ENCODE measurements around the gene ZBTB22. TPM values are rescaled to one million over a fixed set of nuclear protein-coding genes. Genes with fewer than 3 reads are reported as not detected.

ZBTB22 gene
- total RNA-seq, 1 donor from 2014 or later = 5.7 TPM

- Histone ChIP-seq H3K4me3 (no peak overlapping the region), H3K9ac (no peak overlapping the region), H2AFZ (replicated peaks) (no peak overlapping the region), H3K79me2 (ENCODE audit: low read depth) (peaks cover 20% of the 10 kb centered on the region), H3K9me3 (ENCODE audit: low read depth) (no peaks in the 10 kb centered on the region), H3K27ac (no peak overlapping the region), H4K20me1 (ENCODE audit: low read depth) (peaks cover 14% of the 10 kb centered on the region), H3K36me3 (no peaks in the 10 kb centered on the region), H3K4me1 (no peaks in the 10 kb centered on the region), H3K27me3 (no peaks in the 10 kb centered on the region), H3K4me2 (no peak overlapping the region), H3F3A (ENCODE audit: low read depth) (no peaks in the 10 kb centered on the region)
- no peak for DNase-seq (ENCODE audit: low spot score)
- peaks cover 11% of the 10 kb centered on the region for H3K36me3 Mint-ChIP-seq
- TF ChIP-seq CTCF (IDR thresholded peaks at IDR 0.05) (no peak), EZH2 (IDR thresholded peaks at IDR 0.05) (no peak), EZH2phosphoT487 (IDR thresholded peaks at IDR 0.05) (no peak)
- H3K27me3 Mint-ChIP-seq (ENCODE audit: insufficient read depth, low read depth) = peaks cover 5% of the 10 kb centered on the region
- H3K9me3 Mint-ChIP-seq = no peaks in the 10 kb centered on the region
- H3K4me1 Mint-ChIP-seq = peaks cover 8% of the 10 kb centered on the region
- H3K27ac Mint-ChIP-seq = no peak overlapping the region
- no peak overlapping the region for H3K4me3 Mint-ChIP-seq
Measured at GRCh38 chr6:33306356-33306755, 11.2 kb downstream of the ZBTB22 start.

- no peak for DNase-seq (ENCODE audit: low spot score)
- no peak overlapping the region for H3K27ac Mint-ChIP-seq
- H3F3A ChIP-seq (ENCODE audit: low read depth) = peaks cover 6% of the 10 kb centered on the region
- H3K9ac ChIP-seq = no peak overlapping the region
- TF ChIP-seq EZH2 (IDR thresholded peaks at IDR 0.05) (no peak), EZH2phosphoT487 (IDR thresholded peaks at IDR 0.05) (no peak), CTCF (IDR thresholded peaks at IDR 0.05) (no peak)
- H3K36me3 Mint-ChIP-seq = peaks cover 11% of the 10 kb centered on the region
- no peaks in the 10 kb centered on the region for H3K4me1 ChIP-seq
- H3K27me3 Mint-ChIP-seq (ENCODE audit: insufficient read depth, low read depth) = peaks cover 2% of the 10 kb centered on the region
- no peak overlapping the region for H3K4me3 ChIP-seq
- H3K36me3 ChIP-seq = no peaks in the 10 kb centered on the region
- H3K4me3 Mint-ChIP-seq = no peak overlapping the region
- peaks cover 10% of the 10 kb centered on the region for H3K4me1 Mint-ChIP-seq
- peaks cover 27% of the 10 kb centered on the region for H4K20me1 ChIP-seq (ENCODE audit: low read depth)
- H3K27ac ChIP-seq = no peak overlapping the region
- H3K79me2 ChIP-seq (ENCODE audit: low read depth) = peaks cover 33% of the 10 kb centered on the region
- no peak overlapping the region for H2AFZ ChIP-seq (replicated peaks)
- H3K9me3 ChIP-seq (ENCODE audit: low read depth) = no peaks in the 10 kb centered on the region
- no peak overlapping the region for H3K4me2 ChIP-seq
- no peaks in the 10 kb centered on the region for H3K9me3 Mint-ChIP-seq
- no peaks in the 10 kb centered on the region for H3K27me3 ChIP-seq
Measured at GRCh38 chr6:33305052-33305451, 12.5 kb downstream of the ZBTB22 start.

GRCh38 chr6:33304216-33304615 lies 13.3 kb downstream of the ZBTB22 start:
- no peaks in the 10 kb centered on the region for H3K9me3 Mint-ChIP-seq
- Histone ChIP-seq H3F3A (ENCODE audit: low read depth) (peaks cover 14% of the 10 kb centered on the region), H4K20me1 (ENCODE audit: low read depth) (peaks cover 30% of the 10 kb centered on the region), H3K79me2 (ENCODE audit: low read depth) (peaks cover 35% of the 10 kb centered on the region), H3K9me3 (ENCODE audit: low read depth) (no peaks in the 10 kb centered on the region), H3K36me3 (no peaks in the 10 kb centered on the region), H3K4me3 (no peak overlapping the region), H3K4me1 (no peaks in the 10 kb centered on the region), H3K4me2 (no peak overlapping the region), H3K27ac (no peak overlapping the region), H3K9ac (no peak overlapping the region), H2AFZ (replicated peaks) (no peak overlapping the region), H3K27me3 (no peaks in the 10 kb centered on the region)
- no peak overlapping the region for H3K4me3 Mint-ChIP-seq
- no peak overlapping the region for H3K27ac Mint-ChIP-seq
- H3K4me1 Mint-ChIP-seq = peaks cover 16% of the 10 kb centered on the region
- no peak for DNase-seq (ENCODE audit: low spot score)
- TF ChIP-seq EZH2 (IDR thresholded peaks at IDR 0.05) = no peak
- no peak for TF ChIP-seq EZH2phosphoT487 (IDR thresholded peaks at IDR 0.05)
- TF ChIP-seq CTCF (IDR thresholded peaks at IDR 0.05) = no peak
- peaks cover 5% of the 10 kb centered on the region for H3K27me3 Mint-ChIP-seq (ENCODE audit: insufficient read depth, low read depth)
- peaks cover 13% of the 10 kb centered on the region for H3K36me3 Mint-ChIP-seq

All from neural progenitor cell (in vitro differentiated cells).